Renal cortical epithelial cell (primary cell): ENCODE measurements around the gene SHISA9. TPM values are rescaled to one million over a fixed set of nuclear protein-coding genes. Genes with fewer than 3 reads are reported as not detected.

Experiments
- DNase-seq: peaks from one replicate; pipeline ENCODE4 v3.0.0-alpha.2; 2011; ENCODE audit warnings: low read depth
- total RNA-seq: library from RNA; depleted of rRNA; stranded (reverse); fragments of >200 nt; gene quantifications from 2 replicates; pipeline ENCODE4 v1.2.3, GENCODE V29; 2014

SHISA9 gene
- total RNA-seq, 1 donor from 2014 or later: 21.3 TPM

DNA sequence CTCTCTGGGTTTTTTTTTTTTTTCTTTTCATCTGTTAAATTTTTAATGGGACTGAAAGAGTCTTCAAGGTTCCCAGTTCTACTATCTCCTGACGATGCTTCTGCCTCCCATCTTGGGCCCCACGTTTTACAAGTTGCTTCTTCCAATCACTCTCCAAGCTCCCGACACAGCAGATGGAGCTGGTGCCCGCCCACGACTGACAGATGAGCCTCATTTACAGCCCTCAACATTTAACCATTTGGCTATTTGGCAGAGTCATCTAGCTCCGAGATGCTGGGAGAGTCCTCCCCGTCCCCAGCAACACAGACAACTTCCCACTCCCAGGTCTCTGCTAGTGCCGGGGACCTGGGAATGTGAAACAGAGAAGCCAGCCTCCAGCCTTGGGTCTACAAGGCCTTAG lies 276.9 kb downstream of the SHISA9 start:
- no peak for DNase-seq

GRCh38 chr16:13181432-13181831 lies 280.0 kb downstream of the SHISA9 start:
- DNase-seq: no peak

DNA sequence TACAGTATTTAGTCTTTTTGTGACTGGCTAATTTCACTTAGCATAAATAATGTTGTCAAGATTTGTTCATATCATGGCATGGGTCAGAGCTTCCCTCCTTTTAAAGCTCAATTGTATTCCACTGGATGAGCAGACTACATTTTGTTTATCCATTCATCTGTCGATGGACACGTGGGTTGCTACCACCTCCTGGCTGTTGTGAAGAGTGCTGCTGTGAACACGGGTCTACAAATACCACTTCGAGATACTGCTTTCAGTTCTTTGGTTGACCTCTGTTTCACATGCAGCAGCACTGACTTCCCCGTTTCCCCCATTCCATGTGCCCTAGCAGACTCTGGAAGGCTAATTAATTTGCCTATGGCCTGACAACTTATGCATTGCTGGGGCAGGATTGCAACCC lies 285.4 kb downstream of the SHISA9 start:
- peak; percentile 48 for DNase-seq

GRCh38 chr16:13189250-13189649 lies 287.9 kb downstream of the SHISA9 start:
- DNase-seq: no peak

- DNase-seq: no peak
Observed at GRCh38 chr16:13193721-13194120, 292.3 kb downstream of the SHISA9 start.

DNA sequence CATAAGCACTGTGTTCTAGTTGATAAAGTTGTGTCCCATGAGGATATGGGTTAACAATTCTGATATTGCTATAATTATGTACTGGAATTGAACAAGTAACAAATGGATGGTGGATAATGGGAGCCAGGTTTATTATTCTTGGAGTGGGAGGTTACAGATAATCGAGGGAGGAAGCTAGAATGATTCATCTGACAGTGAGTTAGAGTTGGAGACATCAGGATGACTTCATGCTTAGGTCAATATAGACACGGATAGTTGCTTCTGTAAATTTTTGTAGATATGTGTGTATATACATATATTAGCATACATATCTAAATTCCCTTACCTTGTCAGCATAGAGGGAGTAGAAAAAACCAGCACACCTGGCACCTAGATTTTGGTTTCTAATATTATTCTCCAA lies 293.4 kb downstream of the SHISA9 start:
- DNase-seq: no peak

- no peak for DNase-seq
Observed at GRCh38 chr16:13203725-13204124, 302.3 kb downstream of the SHISA9 start.

DNA sequence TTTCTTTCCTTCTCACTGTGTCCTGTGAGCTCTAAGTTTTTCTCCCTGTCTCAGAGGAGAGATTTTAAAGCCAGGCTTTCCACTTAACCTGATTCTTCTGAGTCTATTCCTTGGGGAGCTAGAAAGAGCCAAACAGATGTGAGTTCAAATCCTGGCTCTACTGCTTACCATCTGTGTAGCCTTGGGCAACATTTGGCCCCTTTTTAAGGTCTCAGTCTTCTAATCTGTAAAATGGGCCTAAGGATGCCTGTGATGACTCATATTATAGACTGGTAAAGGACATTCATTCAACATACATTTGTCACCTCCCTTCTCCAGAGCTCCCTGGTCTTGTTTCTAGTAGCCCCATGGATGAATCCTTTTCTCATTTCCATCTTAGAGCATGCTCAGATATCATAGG lies 304.0 kb downstream of the SHISA9 start:
- no peak for DNase-seq

- DNase-seq: no peak
Observed at GRCh38 chr16:13206606-13207005, 305.2 kb downstream of the SHISA9 start.

- DNase-seq: no peak
Observed at GRCh38 chr16:13207151-13207550, 305.8 kb downstream of the SHISA9 start.

- no peak for DNase-seq
Observed at GRCh38 chr16:13223666-13224065, 322.3 kb downstream of the SHISA9 start.

DNA sequence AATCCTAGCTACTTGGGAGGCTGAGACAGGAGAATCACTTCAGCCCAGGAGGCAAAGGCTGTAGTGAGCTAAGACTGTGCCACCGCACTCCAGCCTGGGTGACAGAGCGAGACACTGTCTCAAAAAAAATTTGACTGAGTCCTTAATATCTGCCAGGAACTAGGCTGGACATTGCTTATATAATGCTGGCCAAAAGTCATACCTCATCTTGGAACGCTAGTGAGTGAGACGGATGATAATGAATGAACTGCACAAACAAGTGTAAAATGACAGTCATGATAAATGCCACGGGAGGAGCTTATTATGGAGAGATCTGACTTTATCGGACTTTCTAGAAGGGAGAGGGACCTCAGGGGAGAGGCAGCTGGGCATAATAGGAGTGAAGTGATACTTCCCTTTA lies 327.6 kb downstream of the SHISA9 start:
- DNase-seq: no peak

GRCh38 chr16:13231365-13231764 lies 330.0 kb downstream of the SHISA9 start:
- peak; percentile 61 for DNase-seq

- DNase-seq: no peak
Observed at GRCh38 chr16:13234999-13235398, 333.6 kb downstream of the SHISA9 start.

DNA sequence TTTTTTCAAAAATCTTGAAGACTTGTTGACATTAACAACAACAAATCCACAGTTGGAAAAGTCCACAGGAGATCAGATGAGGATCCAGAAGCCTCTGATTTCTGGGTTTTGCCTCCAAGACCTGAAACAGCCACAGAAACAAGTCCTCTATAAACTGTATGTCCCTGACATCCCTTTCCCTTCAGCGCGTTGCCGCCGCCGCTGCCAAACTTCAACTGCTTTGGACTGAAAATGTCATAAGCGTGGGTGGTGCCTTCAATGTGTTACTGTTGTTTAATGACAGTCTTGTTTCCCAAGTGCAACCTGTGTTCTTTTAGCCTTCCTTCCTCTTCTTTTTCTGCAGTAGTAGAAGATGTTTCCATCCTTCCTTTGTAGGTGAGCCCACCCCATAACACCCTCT lies 334.9 kb downstream of the SHISA9 start:
- DNase-seq: no peak

DNA sequence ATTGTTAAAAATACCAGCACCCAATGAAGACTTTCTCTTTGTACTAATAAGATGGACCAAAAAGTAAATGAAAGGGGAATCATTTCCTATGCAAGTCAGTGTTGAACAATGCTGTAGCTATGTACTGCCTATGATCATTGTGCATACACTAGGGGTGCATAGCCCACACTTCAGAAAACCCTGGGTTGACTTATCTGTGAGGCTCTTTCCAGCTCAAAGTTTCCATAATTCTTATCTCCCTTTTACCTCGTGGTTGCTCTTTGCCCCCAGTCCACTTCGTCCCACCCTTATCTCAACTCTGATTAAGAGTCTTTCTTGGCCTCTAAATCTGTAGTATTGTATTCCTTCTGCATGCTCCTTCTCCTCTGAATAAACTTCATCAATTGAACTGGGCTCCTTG lies 336.8 kb downstream of the SHISA9 start:
- DNase-seq: no peak

DNA sequence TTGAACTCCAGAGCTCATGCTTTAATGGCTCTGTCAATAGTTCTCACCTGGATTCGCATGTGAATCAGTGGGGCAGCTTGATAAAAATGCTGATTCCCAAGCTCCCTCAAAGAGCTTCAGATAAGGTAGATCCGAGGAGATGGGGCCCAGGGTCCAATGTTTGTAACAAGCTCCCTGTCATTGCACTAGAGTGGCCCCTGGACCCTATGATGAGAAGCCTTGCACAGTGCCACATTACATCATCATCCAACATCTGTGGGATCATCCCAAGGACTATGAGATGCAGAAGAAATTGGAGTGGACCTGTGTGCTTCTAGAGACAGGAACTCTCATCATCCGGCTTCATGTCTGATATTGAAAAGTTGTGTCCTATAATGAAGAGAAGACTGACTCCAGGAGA lies 340.8 kb downstream of the SHISA9 start:
- DNase-seq: no peak

- no peak for DNase-seq
Observed at GRCh38 chr16:13244770-13245169, 343.4 kb downstream of the SHISA9 start.

DNA sequence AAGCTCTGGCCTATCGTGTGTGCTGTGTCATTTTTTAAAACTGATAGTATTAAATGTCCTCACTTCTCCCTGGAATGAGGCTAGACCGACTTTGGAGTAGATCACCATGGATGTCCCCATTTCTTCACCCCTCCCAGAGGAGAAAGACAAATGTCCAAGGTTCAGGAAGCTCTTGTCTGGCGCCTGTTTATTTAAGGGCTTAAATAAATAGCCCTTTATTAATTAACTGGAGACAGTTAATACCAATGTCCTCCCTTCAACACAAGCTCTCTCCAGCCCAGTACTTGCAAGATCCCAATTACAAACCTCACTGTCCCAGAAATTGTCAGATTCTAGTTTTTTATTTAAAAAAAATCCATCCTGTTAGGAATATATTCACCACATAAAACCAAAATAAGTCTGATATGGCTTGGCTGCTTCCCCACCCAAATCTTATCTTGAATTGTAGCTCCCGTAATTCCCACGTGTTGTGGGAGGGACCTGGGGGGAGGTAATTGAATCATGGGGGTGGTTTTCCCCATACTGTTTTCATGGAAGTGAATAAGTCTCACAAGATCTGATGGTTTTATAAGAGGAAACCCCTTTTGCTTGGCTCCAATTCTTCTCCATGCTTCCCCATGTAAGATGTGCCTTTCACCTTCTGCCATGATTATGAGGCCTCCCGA lies 344.4 kb downstream of the SHISA9 start:
- no peak for DNase-seq

GRCh38 chr16:13254998-13255614 lies 353.7 kb downstream of the SHISA9 start:
- no peak for DNase-seq

DNA sequence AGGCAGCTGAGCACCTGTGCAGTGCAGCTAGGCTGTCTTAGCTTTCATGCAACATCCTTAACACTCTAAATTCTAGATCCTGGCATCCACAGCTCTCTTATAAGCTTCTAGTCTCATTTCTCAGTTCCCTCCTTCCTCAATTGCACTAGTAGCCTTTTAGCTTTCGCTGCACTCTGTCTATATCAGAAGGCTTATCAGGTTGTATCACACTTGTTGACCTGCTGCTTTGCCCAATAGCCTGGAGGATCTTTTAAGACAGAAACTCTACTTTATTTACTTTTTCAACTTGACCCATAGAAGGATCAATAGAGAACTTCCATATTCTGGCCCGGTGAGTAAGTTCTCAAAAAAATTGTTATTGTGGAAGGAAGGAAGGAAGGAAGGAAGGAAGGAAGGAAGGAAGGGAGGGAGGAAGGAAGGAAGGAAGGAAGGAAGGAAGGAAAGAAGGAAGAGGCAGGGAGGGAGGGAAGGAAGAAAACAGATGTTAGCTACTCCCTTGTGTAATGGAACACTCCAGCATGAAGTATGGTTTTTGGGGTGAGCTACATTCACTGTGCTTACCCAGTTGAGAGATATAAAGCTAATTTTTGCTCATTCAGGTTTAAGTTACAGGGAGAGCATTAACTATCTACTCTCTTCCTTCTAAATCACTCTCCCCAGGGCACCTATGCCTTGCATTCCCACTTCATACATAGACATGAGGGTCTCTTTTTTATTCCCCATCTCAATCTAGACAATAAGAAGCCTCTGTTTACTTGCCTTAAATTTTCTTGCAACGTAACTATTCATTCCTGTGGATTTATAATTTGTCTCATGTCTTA lies 361.1 kb downstream of the SHISA9 start:
- DNase-seq: no peak

GRCh38 chr16:13264749-13265552 lies 363.6 kb downstream of the SHISA9 start:
- DNase-seq: no peak
